Stimulated activated CD4-positive, alpha-beta T cell treated with anti-CD3 and anti-CD28 coated beads, Interleukin-2, amount 100 ng/mL, for 24 hours (primary cell): ENCODE measurements around the gene TIMM10B.
"Not testable (repeated sequence)": the region's sequence is repeated elsewhere in the genome, so short reads cannot be mapped to it uniquely, and the experiment has no call there.

Experiments used
- DNase-seq, 2 donors: peaks; one replicate each; pipeline ENCODE4 v3.0.0-alpha.2; 2020

Gene TIMM10B

GRCh38 chr11:6520265-6520664 is 39.0 kb downstream of the TIMM10B start:
- DNase-seq: no peak

- not testable (repeated sequence) for DNase-seq
These were observed 40.6 kb downstream of the TIMM10B start for GRCh38 chr11:6521946-6522345.

GRCh38 chr11:6523253-6523652 is 42.0 kb downstream of the TIMM10B start:
- DNase-seq: no peak

GRCh38 chr11:6526411-6527135 is 45.3 kb downstream of the TIMM10B start:
- no peak for DNase-seq

GRCh38 chr11:6529266-6529665 is 48.0 kb downstream of the TIMM10B start:
- DNase-seq: no peak

- no peak for DNase-seq
These were observed 49.5 kb downstream of the TIMM10B start for GRCh38 chr11:6530848-6531247.

GRCh38 chr11:6531267-6531752 is 50.0 kb downstream of the TIMM10B start:
- DNase-seq: no peak
